Natural killer cell (primary cell): ENCODE results near the gene BHLHA15. TPM values are rescaled to one million over a fixed set of nuclear protein-coding genes. Genes with fewer than 3 reads are reported as not detected.

Experiments used
- ATAC-seq, 3 donors: fragments of 150-1000 bp in 2 of 3; fragments of 200-7000 bp in 1 of 3; cut with Tn5 transposase; 1 replicate in 1 of 3; 2 replicates in 2 of 3; pipeline ENCODE4 v1.10.0; 2021; ENCODE audit warnings: mild to moderate bottlenecking in 2 of 3, moderate library complexity in 2 of 3
- DNase-seq, 2 donors: peaks; one replicate each; pipeline versions ENCODE4 v3.0.0 to v3.0.0-alpha.2; 2013 to 2021; ENCODE audit warnings: mixed read lengths in 1 of 2
- H3K27ac ChIP-seq: one replicate; pipeline ENCODE4 v1.5.1; 2013; ENCODE audit warnings: mild to moderate bottlenecking, low read length
- H3K27me3 ChIP-seq: one replicate; pipeline ENCODE4 v1.6.1; 2013; ENCODE audit warnings: low read length; ENCODE audit not compliant: control insufficient read depth, insufficient read depth
- H3K36me3 ChIP-seq: one replicate; pipeline ENCODE4 v1.6.1; 2013; ENCODE audit warnings: low read length; ENCODE audit not compliant: control insufficient read depth, insufficient read depth
- H3K4me1 ChIP-seq: one replicate; pipeline ENCODE4 v1.6.1; 2013; ENCODE audit warnings: low read length; ENCODE audit not compliant: control insufficient read depth, insufficient read depth
- H3K4me3 ChIP-seq: one replicate; pipeline ENCODE4 v1.5.1; 2013; ENCODE audit warnings: low read length
- H3K9me3 ChIP-seq: one replicate; pipeline ENCODE4 v1.6.1; 2013; ENCODE audit warnings: low read length; ENCODE audit not compliant: control insufficient read depth, insufficient read depth
- H3K27ac Mint-ChIP-seq, 2 donors: one replicate each; pipeline ENCODE4 v1.8.0; 2022; ENCODE audit warnings: mild to moderate bottlenecking in 2 of 2, mixed read lengths in 2 of 2, moderate library complexity in 1 of 2
- H3K27me3 Mint-ChIP-seq, 2 donors: one replicate each; pipeline ENCODE4 v1.8.0; 2022; ENCODE audit warnings: low read depth in 2 of 2, mixed read lengths in 2 of 2
- H3K36me3 Mint-ChIP-seq: one replicate; pipeline ENCODE4 v1.8.0; 2022; ENCODE audit warnings: mixed read lengths
- H3K4me1 Mint-ChIP-seq, 2 donors: one replicate each; pipeline ENCODE4 v1.8.0; 2022; ENCODE audit warnings: mixed read lengths in 2 of 2
- H3K4me3 Mint-ChIP-seq: one replicate; pipeline ENCODE4 v1.8.0; 2022; ENCODE audit warnings: mild to moderate bottlenecking, moderate library complexity, mixed read lengths
- H3K9me3 Mint-ChIP-seq, 2 donors: one replicate each; pipeline ENCODE4 v1.8.0; 2022; ENCODE audit warnings: mixed read lengths in 2 of 2
- CTCF ChIP-seq: fragments of 200-600 bp; IDR thresholded peaks from one replicate; pipeline ENCODE4 v1.8.0; 2022; ENCODE audit warnings: antibody characterized with exemption
- WGBS: methylation state at CpG from one replicate; pipeline ENCODE4 v1.1.7; 2013; ENCODE audit warnings: missing lambda C conversion rate; ENCODE audit not compliant: insufficient coverage; 5-methylcytosine and 5-hydroxymethylcytosine counted together
- intact Hi-C: fragments of 100-400 bp; cut with micrococcal nuclease; formaldehyde crosslinking; loops from one replicate; pipeline ENCODE4 v1.14.2; 2022
- total RNA-seq, 4 donors: library from RNA; stranded (reverse); fragments of 120-200 nt in 1 of 4; gene quantifications; one replicate each; pipeline versions ENCODE4 v1.2.3 to v1.2.4, GENCODE V29; 2013 to 2022

The BHLHA15 gene
- total RNA-seq, 3 donors from 2014 or later (not counting 1 experiment from before 2014, with no cell fraction given), result 3.3 TPM; not detected in 2

GRCh38 chr7:98194186-98194585 lies 17.1 kb upstream of the BHLHA15 start:
- Histone ChIP-seq H3K9me3 (no peaks in the 10 kb centered on the region), H3K36me3 (peaks cover 26% of the 10 kb centered on the region), H3K27ac (no peak overlapping the region), H3K4me1 (no peaks in the 10 kb centered on the region), H3K27me3 (no peaks in the 10 kb centered on the region), H3K4me3 (no peak overlapping the region)
- Mint-ChIP-seq H3K4me3 (no peak overlapping the region), H3K9me3 (no peaks in the 10 kb centered on the region), H3K4me1 (peaks cover 5 to 6% of the 10 kb centered on the region in 2 donors), H3K36me3 (peaks cover 16% of the 10 kb centered on the region), H3K27ac (no peak overlapping the region), H3K27me3 (no peaks in the 10 kb centered on the region)
- intact Hi-C loops, result no loop called here
- TF ChIP-seq CTCF, result no peak
- ATAC-seq, result no peak
- no peak for DNase-seq
- WGBS, result 97% methylated on average over 26 of the region's 28 CpGs

GRCh38 chr7:98194672-98195457 lies 16.4 kb upstream of the BHLHA15 start:
- no peak overlapping the region for H3K27ac Mint-ChIP-seq

DNA sequence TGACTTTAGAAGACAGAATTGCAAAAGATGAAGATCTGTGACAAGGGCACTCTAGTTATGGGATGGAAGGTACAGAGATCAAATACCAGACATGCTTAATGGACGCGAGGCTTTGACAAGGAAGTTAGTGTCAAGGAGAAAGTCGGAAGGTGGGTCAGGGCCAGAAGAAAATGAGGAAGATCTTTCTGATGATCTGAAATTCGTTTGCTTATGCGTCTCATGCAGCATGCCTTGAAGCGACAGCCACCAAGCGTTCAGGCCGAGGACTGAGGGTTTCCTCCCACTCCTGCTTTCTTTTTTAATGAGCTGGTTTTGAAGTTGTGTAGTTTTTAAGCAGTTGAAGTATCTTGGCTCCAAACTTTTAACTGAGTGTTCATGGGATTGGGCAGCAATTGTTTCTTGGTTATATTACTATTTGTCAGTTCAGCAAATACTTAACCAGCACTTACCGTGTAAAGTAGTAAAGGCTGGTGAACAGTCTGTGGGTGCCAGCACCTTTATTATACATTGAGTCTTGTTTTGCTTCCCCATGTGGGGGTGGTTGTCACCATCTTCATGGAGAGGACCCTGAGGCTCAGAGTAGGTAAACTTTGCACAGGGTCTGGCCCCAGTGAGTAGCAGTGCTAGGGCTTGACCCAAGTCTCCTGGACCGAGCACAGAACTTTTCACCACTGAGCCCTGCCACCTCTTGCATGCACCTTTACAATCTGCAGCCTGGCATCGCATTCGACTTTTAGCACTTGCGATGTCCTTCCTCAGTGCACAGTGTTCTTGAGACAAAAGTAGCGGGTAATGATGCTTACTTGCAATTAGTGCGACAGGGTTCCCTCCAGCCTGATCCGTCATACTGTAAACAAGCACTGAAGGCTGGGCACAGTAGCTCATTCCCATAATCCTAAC lies 14.3 kb upstream of the BHLHA15 start:
- no peak for TF ChIP-seq CTCF
- Histone ChIP-seq H3K4me1 (no peaks in the 10 kb centered on the region), H3K36me3 (peaks cover 21% of the 10 kb centered on the region), H3K27ac (no peak overlapping the region), H3K4me3 (no peak overlapping the region), H3K27me3 (no peaks in the 10 kb centered on the region), H3K9me3 (no peaks in the 10 kb centered on the region)
- H3K4me3 Mint-ChIP-seq, result no peak overlapping the region
- no peak overlapping the region for H3K27ac Mint-ChIP-seq
- DNase-seq (no peak), ATAC-seq (no peak)
- WGBS, result 92% methylated on average over 16 of the region's 16 CpGs
- peaks cover 13 to 21% of the 10 kb centered on the region in 2 donors for H3K4me1 Mint-ChIP-seq
- peaks cover 9% of the 10 kb centered on the region for H3K36me3 Mint-ChIP-seq
- no peaks in the 10 kb centered on the region for H3K27me3 Mint-ChIP-seq
- intact Hi-C loops, result no loop called here
- no peaks in the 10 kb centered on the region for H3K9me3 Mint-ChIP-seq

More at GRCh38 chr7:98194672-98195457, 16.4 kb upstream of the BHLHA15 start:
- DNase-seq (no peak), ATAC-seq (no peak)
- no peaks in the 10 kb centered on the region for H3K27me3 ChIP-seq
- no peaks in the 10 kb centered on the region for H3K4me1 ChIP-seq
- H3K4me3 ChIP-seq, result no peak overlapping the region
- H3K27ac ChIP-seq, result no peak overlapping the region
- peaks cover 16% of the 10 kb centered on the region for H3K36me3 Mint-ChIP-seq
- peaks cover 26% of the 10 kb centered on the region for H3K36me3 ChIP-seq
- intact Hi-C loops, result no loop called here
- no peak for TF ChIP-seq CTCF
- no peaks in the 10 kb centered on the region for H3K9me3 Mint-ChIP-seq
- H3K27me3 Mint-ChIP-seq, result no peaks in the 10 kb centered on the region
- H3K4me1 Mint-ChIP-seq, result peaks cover under 1% of the 10 kb centered on the region in 2 donors
- WGBS, result 99% methylated on average over 8 of the region's 8 CpGs
- no peak overlapping the region for H3K4me3 Mint-ChIP-seq
- H3K9me3 ChIP-seq, result no peaks in the 10 kb centered on the region
